HepG2 (cell line): ENCODE results near the gene DNAJC5. TPM values are rescaled to one million over a fixed set of nuclear protein-coding genes. Genes with fewer than 3 reads are reported as not detected.

Source experiments
- ARHGAP35 ChIP-seq: sonication (generic); formaldehyde crosslinking; IDR thresholded peaks from 2 replicates; pipeline ENCODE4 v1.9.0; 2022; ENCODE audit warnings: mild to moderate bottlenecking, inconsistent platforms, moderate library complexity, missing genetic modification reagents, borderline replicate concordance
- DDIT3 ChIP-seq: sonication (generic); formaldehyde crosslinking; IDR thresholded peaks from 2 replicates; pipeline ENCODE4 v1.4.0; 2020; ENCODE audit warnings: mild to moderate bottlenecking, missing genetic modification reagents
- ETV5 ChIP-seq: IDR thresholded peaks from 2 replicates; pipeline ENCODE4 v1.6.1; 2018; ENCODE audit warnings: missing biosample characterization, missing genetic modification reagents, inconsistent platforms, borderline replicate concordance
- ETV6 ChIP-seq: sonication (generic); formaldehyde crosslinking; conservative IDR thresholded peaks from 2 replicates; pipeline ENCODE4 v1.4.0; 2020; ENCODE audit warnings: missing genetic modification reagents
- FOXA1 ChIP-seq, 2 experiments: fragments of 450-650 bp in 1 of 2; sonication (generic) in 1 of 2; formaldehyde crosslinking in 1 of 2; IDR thresholded peaks; 2 replicates each; pipeline versions ENCODE4 v1.4.0 to v1.6.1; 2016 to 2020; ENCODE audit warnings: missing genetic modification reagents in 1 of 2
- GTF2F1 ChIP-seq: fragments of 150-350 bp; IDR thresholded peaks from 2 replicates; pipeline ENCODE4 v1.6.1; 2014; ENCODE audit warnings: low read length
- KDM5A ChIP-seq: fragments of 200-600 bp; sonication (generic); IDR thresholded peaks from 2 replicates; pipeline ENCODE4 v1.7.0; 2018; ENCODE audit warnings: antibody characterized with exemption, mild to moderate bottlenecking, low read length, borderline replicate concordance
- MBNL3 ChIP-seq: fragments of 250-450 bp; sonication (Bioruptor Pico); conservative IDR thresholded peaks from 2 replicates; pipeline ENCODE4 v1.8.0; 2022; ENCODE audit warnings: mild to moderate bottlenecking, inconsistent platforms
- NFE2L2 ChIP-seq: fragments of 150-350 bp; IDR thresholded peaks from 2 replicates; pipeline ENCODE4 v1.6.1; 2014; ENCODE audit warnings: low read length
- NPAS2 ChIP-seq: sonication (generic); formaldehyde crosslinking; IDR thresholded peaks from 2 replicates; pipeline ENCODE4 v1.8.0; 2022; ENCODE audit warnings: mild to moderate bottlenecking, missing genetic modification reagents, borderline replicate concordance
- PITX1 ChIP-seq: sonication (generic); formaldehyde crosslinking; IDR thresholded peaks from 2 replicates; pipeline ENCODE4 v1.5.1; 2020; ENCODE audit warnings: mild to moderate bottlenecking, missing genetic modification reagents
- PRMT3 ChIP-seq: sonication (generic); formaldehyde crosslinking; IDR thresholded peaks from 2 replicates; pipeline ENCODE4 v1.8.1; 2022; ENCODE audit warnings: low read depth, mild to moderate bottlenecking, moderate library complexity, missing genetic modification reagents, borderline replicate concordance
- PTBP1 ChIP-seq: fragments of 200-400 bp; formaldehyde crosslinking; IDR thresholded peaks from 2 replicates; pipeline ENCODE4 v1.6.1; 2018; ENCODE audit warnings: low read length, low read depth; ENCODE audit not compliant: poor library complexity, severe bottlenecking
- SIN3B ChIP-seq: fragments of 150-350 bp; IDR thresholded peaks from 2 replicates; pipeline ENCODE4 v1.6.1; 2014; ENCODE audit warnings: low read length
- TOPORS ChIP-seq: sonication (generic); formaldehyde crosslinking; IDR thresholded peaks from 2 replicates; pipeline ENCODE4 v1.8.0; 2023; ENCODE audit warnings: mild to moderate bottlenecking, missing genetic modification reagents
- TSC22D2 ChIP-seq: sonication (generic); formaldehyde crosslinking; IDR thresholded peaks from 2 replicates; pipeline ENCODE4 v1.5.1; 2020; ENCODE audit warnings: missing genetic modification reagents, mild to moderate bottlenecking, borderline replicate concordance
- ZBTB21 ChIP-seq: sonication (generic); formaldehyde crosslinking; IDR thresholded peaks from 2 replicates; pipeline ENCODE4 v1.4.0; 2020; ENCODE audit warnings: missing genetic modification reagents
- ZFP36 ChIP-seq: fragments of 150-350 bp; IDR thresholded peaks from 2 replicates; pipeline ENCODE4 v1.6.1; 2018; ENCODE audit warnings: borderline replicate concordance, low read length, low read depth; ENCODE audit not compliant: partially characterized antibody
- ZNF564 ChIP-seq: sonication (generic); formaldehyde crosslinking; IDR thresholded peaks from 2 replicates; pipeline ENCODE4 v1.8.1; 2023; ENCODE audit warnings: mild to moderate bottlenecking, missing genetic modification reagents
- ZNF597 ChIP-seq: sonication (generic); formaldehyde crosslinking; IDR thresholded peaks from 2 replicates; pipeline ENCODE4 v1.5.0; 2020; ENCODE audit warnings: missing genetic modification reagents
- ZNF639 ChIP-seq: conservative IDR thresholded peaks from 2 replicates; pipeline ENCODE4 v1.6.1; 2018; ENCODE audit warnings: missing genetic modification reagents
- ZNF737 ChIP-seq: sonication (generic); formaldehyde crosslinking; IDR thresholded peaks from 2 replicates; pipeline ENCODE4 v1.5.0; 2020; ENCODE audit warnings: missing genetic modification reagents, mild to moderate bottlenecking, borderline replicate concordance
- ZNF768 ChIP-seq: sonication (generic); formaldehyde crosslinking; IDR thresholded peaks from 2 replicates; pipeline ENCODE4 v1.4.0; 2020; ENCODE audit warnings: missing genetic modification reagents
- ZNF891 ChIP-seq: sonication (generic); formaldehyde crosslinking; IDR thresholded peaks from 2 replicates; pipeline ENCODE4 v1.5.0; 2020; ENCODE audit warnings: mild to moderate bottlenecking, missing genetic modification reagents
- ZSCAN9 ChIP-seq: IDR thresholded peaks from 2 replicates; pipeline ENCODE4 v1.6.1; 2016; ENCODE audit warnings: borderline replicate concordance
- ZXDC ChIP-seq: sonication (generic); formaldehyde crosslinking; IDR thresholded peaks from 2 replicates; pipeline ENCODE4 v1.5.0; 2020; ENCODE audit warnings: mild to moderate bottlenecking, missing genetic modification reagents
- polyA plus RNA-seq, 8 experiments: library from polyadenylated mRNA; depleted of rRNA in 3 of 8; stranded (reverse) in 7 of 8; unstranded in 1 of 8; fragments of >200 nt; fragmentation: Illumina TruSeq in 4 of 8; extraction: Trizol in 4 of 8; gene quantifications; 2 replicates each; pipeline versions ENCODE4 v1.2.1 to v1.2.3, GENCODE V29; 2011 to 2016; ENCODE audit warnings: low read depth in 4 of 8, missing spikeins in 1 of 8, mixed read lengths in 1 of 8; ENCODE audit not compliant: insufficient read depth in 1 of 8
- total RNA-seq, 5 experiments: library from RNA; depleted of rRNA; stranded (reverse); fragments of >200 nt; fragmentation: Illumina TruSeq; extraction: Trizol; gene quantifications; 2 replicates each; pipeline ENCODE4 v1.2.3, GENCODE V29; 2016; ENCODE audit warnings: low read depth in 1 of 5

Gene DNAJC5
- total and polyA plus RNA-seq, 2 of the 13 experiments (the other 11 are each of a cell fraction or from before 2014, with no cell fraction given): 42.8 to 64.5 TPM

GRCh38 chr20:63858393-63859165, 36.3 kb upstream of the DNAJC5 start (continued):
- TF ChIP-seq ZXDC (CRISPR knock-in tag) (peak; percentile 72; the same call in 1 of the 2 replicates), ZNF737 (peak; percentile 74; the same call in 1 of the 2 replicates), ZNF597 (CRISPR knock-in tag) (no peak), KDM5A (no peak), PTBP1 (peak; percentile 54), MBNL3 (no peak), SIN3B (no peak), ZNF891 (CRISPR knock-in tag) (peak; percentile 93), NPAS2 (CRISPR knock-in tag) (no peak), ETV6 (no peak; the same call in 1 of the 2 replicates), ARHGAP35 (CRISPR knock-in tag) (no peak), ZFP36 (no peak), ETV5 (peak; percentile 80), ZNF768 (CRISPR knock-in tag) (peak; percentile 64; the same call in 1 of the 2 replicates), ZBTB21 (CRISPR knock-in tag) (no peak), DDIT3 (CRISPR knock-in tag) (no peak), PRMT3 (CRISPR knock-in tag) (no peak), FOXA1 (IDR thresholded peaks at IDR 0.05) (no peak), FOXA1 (CRISPR knock-in tag; IDR thresholded peaks at IDR 0.05) (peak; percentile 76), ZNF639 (no peak), GTF2F1 (no peak), TOPORS (CRISPR knock-in tag) (peak; percentile 85), NFE2L2 (no peak), ZNF564 (peak; percentile 73; the same call in 1 of the 2 replicates), ZSCAN9 (CRISPR knock-in tag) (no peak), TSC22D2 (CRISPR knock-in tag) (no peak), PITX1 (CRISPR knock-in tag) (peak; percentile 25; the same call in 1 of the 2 replicates)
